ENCODE results near the gene C13orf46. TPM values are rescaled to one million over a fixed set of nuclear protein-coding genes. Genes with fewer than 3 reads are reported as not detected.

C13orf46 gene
- total RNA-seq, 2 experiments from 2014 or later = 4.0 to 4.9 TPM

- H3K4me1 Mint-ChIP-seq = peaks cover 1% of the 10 kb centered on the region
- H3K9me3 Mint-ChIP-seq = no peaks in the 10 kb centered on the region
- H3K4me3 Mint-ChIP-seq = no peak overlapping the region
Measured at GRCh38 chr13:113977976-113978375, 4.1 kb upstream of the C13orf46 start.

GRCh38 chr13:113976711-113977684, 3.1 kb upstream of the C13orf46 start:
- Mint-ChIP-seq H3K9me3 (no peaks in the 10 kb centered on the region), H3K27ac (no peak overlapping the region), H3K4me3 (no peak overlapping the region), H3K27me3 (no peaks in the 10 kb centered on the region), H3K4me1 (peaks cover 1% of the 10 kb centered on the region), H3K36me3 (peaks cover 9% of the 10 kb centered on the region)
- POLR2A ChIA-PET = no interaction called here
- DNase-seq = no peak
- ATAC-seq (ENCODE audit: low read depth) = no peak

More at GRCh38 chr13:113977976-113978375, 4.1 kb upstream of the C13orf46 start:
- Mint-ChIP-seq H3K27ac (no peak overlapping the region), H3K27me3 (no peaks in the 10 kb centered on the region), H3K36me3 (peaks cover 9% of the 10 kb centered on the region)
- POLR2A ChIA-PET = no interaction called here
- ATAC-seq (ENCODE audit: low read depth) = no peak
- no peak for DNase-seq

GRCh38 chr13:113975416-113975815, 1.5 kb upstream of the C13orf46 start:
- POLR2A ChIA-PET = no interaction called here
- H3K27me3 Mint-ChIP-seq = no peaks in the 10 kb centered on the region
- no peak for ATAC-seq (ENCODE audit: low read depth)
- H3K9me3 Mint-ChIP-seq = no peaks in the 10 kb centered on the region
- peaks cover 1% of the 10 kb centered on the region for H3K4me1 Mint-ChIP-seq
- no peak overlapping the region for H3K4me3 Mint-ChIP-seq
- no peak overlapping the region for H3K27ac Mint-ChIP-seq
- peaks cover 7% of the 10 kb centered on the region for H3K36me3 Mint-ChIP-seq
- no peak for DNase-seq

GRCh38 chr13:113974304-113975281, 717 bp upstream of the C13orf46 start:
- Mint-ChIP-seq H3K27ac (no peak overlapping the region), H3K4me1 (no peaks in the 10 kb centered on the region), H3K9me3 (no peaks in the 10 kb centered on the region), H3K36me3 (peaks cover 2% of the 10 kb centered on the region), H3K4me3 (no peak overlapping the region), H3K27me3 (no peaks in the 10 kb centered on the region)
- ATAC-seq (ENCODE audit: low read depth) (no peak), DNase-seq (no peak)
- POLR2A ChIA-PET = no interaction called here

- no peaks in the 10 kb centered on the region for H3K9me3 Mint-ChIP-seq
- H3K4me1 Mint-ChIP-seq = no peaks in the 10 kb centered on the region
- H3K36me3 Mint-ChIP-seq = peaks cover 4% of the 10 kb centered on the region
- no peak overlapping the region for H3K27ac Mint-ChIP-seq
- no peaks in the 10 kb centered on the region for H3K27me3 Mint-ChIP-seq
- H3K4me3 Mint-ChIP-seq = no peak overlapping the region
- DNase-seq (no peak), ATAC-seq (ENCODE audit: low read depth) (no peak)
- POLR2A ChIA-PET = no interaction called here
Measured at GRCh38 chr13:113972451-113973217, 1.2 kb downstream of the C13orf46 start.

GRCh38 chr13:113971471-113972231, 2.2 kb downstream of the C13orf46 start:
- Mint-ChIP-seq H3K36me3 (peaks cover 4% of the 10 kb centered on the region), H3K27me3 (no peaks in the 10 kb centered on the region), H3K27ac (no peak overlapping the region), H3K9me3 (no peaks in the 10 kb centered on the region), H3K4me3 (no peak overlapping the region), H3K4me1 (no peaks in the 10 kb centered on the region)
- DNase-seq (no peak), ATAC-seq (ENCODE audit: low read depth) (no peak)
- POLR2A ChIA-PET = no interaction called here

GRCh38 chr13:113970810-113971470, 2.9 kb downstream of the C13orf46 start:
- DNase-seq (no peak), ATAC-seq (ENCODE audit: low read depth) (no peak)
- H3K27ac Mint-ChIP-seq = no peak overlapping the region
- no peaks in the 10 kb centered on the region for H3K4me1 Mint-ChIP-seq
- peaks cover 4% of the 10 kb centered on the region for H3K36me3 Mint-ChIP-seq
- no peak overlapping the region for H3K4me3 Mint-ChIP-seq
- POLR2A ChIA-PET = no interaction called here
- H3K27me3 Mint-ChIP-seq = no peaks in the 10 kb centered on the region
- no peaks in the 10 kb centered on the region for H3K9me3 Mint-ChIP-seq

GRCh38 chr13:113969973-113970611, 3.8 kb downstream of the C13orf46 start:
- POLR2A ChIA-PET = no interaction called here
- Mint-ChIP-seq H3K4me1 (no peaks in the 10 kb centered on the region), H3K4me3 (no peak overlapping the region), H3K27ac (no peak overlapping the region), H3K9me3 (no peaks in the 10 kb centered on the region), H3K36me3 (peaks cover 4% of the 10 kb centered on the region), H3K27me3 (no peaks in the 10 kb centered on the region)
- DNase-seq (no peak), ATAC-seq (ENCODE audit: low read depth) (no peak)

- no peak overlapping the region for H3K4me3 Mint-ChIP-seq
- peaks cover 4% of the 10 kb centered on the region for H3K36me3 Mint-ChIP-seq
- POLR2A ChIA-PET = no interaction called here
- H3K9me3 Mint-ChIP-seq = no peaks in the 10 kb centered on the region
- no peak for ATAC-seq (ENCODE audit: low read depth)
- no peaks in the 10 kb centered on the region for H3K27me3 Mint-ChIP-seq
- H3K27ac Mint-ChIP-seq = no peak overlapping the region
- no peaks in the 10 kb centered on the region for H3K4me1 Mint-ChIP-seq
- no peak for DNase-seq
Measured at GRCh38 chr13:113969311-113969972, 4.4 kb downstream of the C13orf46 start.

GRCh38 chr13:113968463-113969310, 5.2 kb downstream of the C13orf46 start:
- Mint-ChIP-seq H3K27me3 (no peaks in the 10 kb centered on the region), H3K9me3 (no peaks in the 10 kb centered on the region), H3K27ac (no peak overlapping the region), H3K4me3 (no peak overlapping the region), H3K36me3 (peaks cover 4% of the 10 kb centered on the region), H3K4me1 (no peaks in the 10 kb centered on the region)
- DNase-seq (no peak), ATAC-seq (ENCODE audit: low read depth) (no peak)
- POLR2A ChIA-PET = no interaction called here
